PFSK-1 (cell line): ENCODE data around the gene TMEM163.

Experiments used
- FOXP2 ChIP-seq: optimal IDR thresholded peaks from 2 replicates; pipeline ENCODE3; 2011; ENCODE audit warnings: borderline replicate concordance, control low read depth, inconsistent platforms; ENCODE audit not compliant: insufficient read depth; ENCODE audit errors: extremely low read length, extremely low read depth
- POLR2AphosphoS5 ChIP-seq: IDR thresholded peaks from 2 replicates; pipeline ENCODE4 v1.6.1; 2012; ENCODE audit warnings: low read depth, mild to moderate bottlenecking, control low read depth, low read length, moderate library complexity
- SIN3A ChIP-seq: IDR thresholded peaks from 2 replicates; pipeline ENCODE4 v1.6.1; 2012; ENCODE audit warnings: mild to moderate bottlenecking, low read length, moderate library complexity, borderline replicate concordance; ENCODE audit not compliant: insufficient read depth

- TF ChIP-seq FOXP2: no peak
- no peak for TF ChIP-seq POLR2AphosphoS5
- no peak for TF ChIP-seq SIN3A
These were observed 248.1 kb downstream of the TMEM163 start for GRCh38 chr2:134470561-134471168.
